ENCODE data around the gene CABP2.

CABP2 gene

GRCh38 chr11:67497656-67498291, 25.5 kb downstream of the CABP2 start:
- H3K9me3 ChIP-seq (ENCODE audit: control insufficient read depth, low read length), result no peaks in the 10 kb centered on the region
- peaks cover 80% of the 10 kb centered on the region for H3K36me3 ChIP-seq (ENCODE audit: control insufficient read depth, insufficient read depth, low read length)
- H3K27me3 ChIP-seq (replicated peaks; ENCODE audit: control insufficient read depth, insufficient read depth, low read length, poor library complexity, severe bottlenecking), result no peaks in the 10 kb centered on the region
- no peak overlapping the region for H3K27ac ChIP-seq (ENCODE audit: insufficient read depth, low read length, poor library complexity, severe bottlenecking)
- H3K4me3 ChIP-seq (ENCODE audit: insufficient read depth, low read depth, low read length, poor library complexity, severe bottlenecking), result no peak overlapping the region
- no peaks in the 10 kb centered on the region for H3K4me1 ChIP-seq (ENCODE audit: control insufficient read depth, insufficient read depth, low read length, poor library complexity, severe bottlenecking)
- DNase-seq, result no peak

- H3K9me3 ChIP-seq (ENCODE audit: control insufficient read depth, low read length), result no peaks in the 10 kb centered on the region
- peaks cover 87% of the 10 kb centered on the region for H3K36me3 ChIP-seq (ENCODE audit: control insufficient read depth, insufficient read depth, low read length)
- DNase-seq, result no peak
- H3K4me1 ChIP-seq (ENCODE audit: control insufficient read depth, insufficient read depth, low read length, poor library complexity, severe bottlenecking), result no peaks in the 10 kb centered on the region
- no peak overlapping the region for H3K27ac ChIP-seq (ENCODE audit: insufficient read depth, low read length, poor library complexity, severe bottlenecking)
- no peaks in the 10 kb centered on the region for H3K27me3 ChIP-seq (replicated peaks; ENCODE audit: control insufficient read depth, insufficient read depth, low read length, poor library complexity, severe bottlenecking)
- H3K4me3 ChIP-seq (ENCODE audit: insufficient read depth, low read depth, low read length, poor library complexity, severe bottlenecking), result no peak overlapping the region
These were observed 27.1 kb downstream of the CABP2 start for GRCh38 chr11:67496113-67496512.

- no peaks in the 10 kb centered on the region for H3K27me3 ChIP-seq (replicated peaks; ENCODE audit: control insufficient read depth, insufficient read depth, low read length, poor library complexity, severe bottlenecking)
- no peak overlapping the region for H3K4me3 ChIP-seq (ENCODE audit: insufficient read depth, low read depth, low read length, poor library complexity, severe bottlenecking)
- H3K9me3 ChIP-seq (ENCODE audit: control insufficient read depth, low read length), result no peaks in the 10 kb centered on the region
- H3K36me3 ChIP-seq (ENCODE audit: control insufficient read depth, insufficient read depth, low read length), result peaks cover 92% of the 10 kb centered on the region
- H3K4me1 ChIP-seq (ENCODE audit: control insufficient read depth, insufficient read depth, low read length, poor library complexity, severe bottlenecking), result no peaks in the 10 kb centered on the region
- no peak for DNase-seq
- H3K27ac ChIP-seq (ENCODE audit: insufficient read depth, low read length, poor library complexity, severe bottlenecking), result no peak overlapping the region
These were observed 27.8 kb downstream of the CABP2 start for GRCh38 chr11:67495234-67496005.

- H3K27ac ChIP-seq (ENCODE audit: insufficient read depth, low read length, poor library complexity, severe bottlenecking), result no peak overlapping the region
These were observed 28.6 kb downstream of the CABP2 start for GRCh38 chr11:67494371-67495233.

GRCh38 chr11:67493548-67494370, 29.5 kb downstream of the CABP2 start:
- DNase-seq, result no peak
- H3K36me3 ChIP-seq (ENCODE audit: control insufficient read depth, insufficient read depth, low read length), result peaks cover 97% of the 10 kb centered on the region
- H3K4me3 ChIP-seq (ENCODE audit: insufficient read depth, low read depth, low read length, poor library complexity, severe bottlenecking), result no peak overlapping the region
- no peak overlapping the region for H3K27ac ChIP-seq (ENCODE audit: insufficient read depth, low read length, poor library complexity, severe bottlenecking)
- H3K27me3 ChIP-seq (replicated peaks; ENCODE audit: control insufficient read depth, insufficient read depth, low read length, poor library complexity, severe bottlenecking), result no peaks in the 10 kb centered on the region
- no peaks in the 10 kb centered on the region for H3K4me1 ChIP-seq (ENCODE audit: control insufficient read depth, insufficient read depth, low read length, poor library complexity, severe bottlenecking)
- no peaks in the 10 kb centered on the region for H3K9me3 ChIP-seq (ENCODE audit: control insufficient read depth, low read length)

More at GRCh38 chr11:67494371-67495233, 28.6 kb downstream of the CABP2 start:
- Histone ChIP-seq H3K4me1 (ENCODE audit: control insufficient read depth, insufficient read depth, low read length, poor library complexity, severe bottlenecking) (no peaks in the 10 kb centered on the region), H3K27me3 (replicated peaks; ENCODE audit: control insufficient read depth, insufficient read depth, low read length, poor library complexity, severe bottlenecking) (no peaks in the 10 kb centered on the region), H3K4me3 (ENCODE audit: insufficient read depth, low read depth, low read length, poor library complexity, severe bottlenecking) (no peak overlapping the region), H3K36me3 (ENCODE audit: control insufficient read depth, insufficient read depth, low read length) (peaks cover 92% of the 10 kb centered on the region), H3K9me3 (ENCODE audit: control insufficient read depth, low read length) (no peaks in the 10 kb centered on the region)
- DNase-seq, result no peak

- no peaks in the 10 kb centered on the region for H3K9me3 ChIP-seq (ENCODE audit: control insufficient read depth, low read length)
- DNase-seq, result no peak
- H3K27me3 ChIP-seq (replicated peaks; ENCODE audit: control insufficient read depth, insufficient read depth, low read length, poor library complexity, severe bottlenecking), result no peaks in the 10 kb centered on the region
- H3K4me1 ChIP-seq (ENCODE audit: control insufficient read depth, insufficient read depth, low read length, poor library complexity, severe bottlenecking), result peaks cover under 1% of the 10 kb centered on the region
- H3K27ac ChIP-seq (ENCODE audit: insufficient read depth, low read length, poor library complexity, severe bottlenecking), result no peak overlapping the region
- H3K4me3 ChIP-seq (ENCODE audit: insufficient read depth, low read depth, low read length, poor library complexity, severe bottlenecking), result no peak overlapping the region
- peaks cover 94% of the 10 kb centered on the region for H3K36me3 ChIP-seq (ENCODE audit: control insufficient read depth, insufficient read depth, low read length)
These were observed 30.3 kb downstream of the CABP2 start for GRCh38 chr11:67492801-67493547.

- no peak for DNase-seq
- Histone ChIP-seq H3K4me3 (ENCODE audit: insufficient read depth, low read depth, low read length, poor library complexity, severe bottlenecking) (no peak overlapping the region), H3K4me1 (ENCODE audit: control insufficient read depth, insufficient read depth, low read length, poor library complexity, severe bottlenecking) (peaks cover 7% of the 10 kb centered on the region), H3K36me3 (ENCODE audit: control insufficient read depth, insufficient read depth, low read length) (peaks cover 93% of the 10 kb centered on the region), H3K9me3 (ENCODE audit: control insufficient read depth, low read length) (no peaks in the 10 kb centered on the region), H3K27ac (ENCODE audit: insufficient read depth, low read length, poor library complexity, severe bottlenecking) (no peak overlapping the region), H3K27me3 (replicated peaks; ENCODE audit: control insufficient read depth, insufficient read depth, low read length, poor library complexity, severe bottlenecking) (no peaks in the 10 kb centered on the region)
These were observed 31.0 kb downstream of the CABP2 start for GRCh38 chr11:67492069-67492727.

- no peak overlapping the region for H3K27ac ChIP-seq (ENCODE audit: insufficient read depth, low read length, poor library complexity, severe bottlenecking)
- peaks cover 14% of the 10 kb centered on the region for H3K4me1 ChIP-seq (ENCODE audit: control insufficient read depth, insufficient read depth, low read length, poor library complexity, severe bottlenecking)
- peaks cover 90% of the 10 kb centered on the region for H3K36me3 ChIP-seq (ENCODE audit: control insufficient read depth, insufficient read depth, low read length)
- H3K9me3 ChIP-seq (ENCODE audit: control insufficient read depth, low read length), result no peaks in the 10 kb centered on the region
- no peak overlapping the region for H3K4me3 ChIP-seq (ENCODE audit: insufficient read depth, low read depth, low read length, poor library complexity, severe bottlenecking)
- no peaks in the 10 kb centered on the region for H3K27me3 ChIP-seq (replicated peaks; ENCODE audit: control insufficient read depth, insufficient read depth, low read length, poor library complexity, severe bottlenecking)
- DNase-seq, result no peak
These were observed 31.8 kb downstream of the CABP2 start for GRCh38 chr11:67491276-67492068.
